Testis (tissue), 2 donors: ENCODE results near the gene RPS21.

Source experiments
- CTCF ChIP-seq, 3 experiments: fragments of 450-650 bp in 2 of 3; fragments of 200-600 bp in 1 of 3; sonication (generic) in 1 of 3; IDR thresholded peaks; one replicate each; pipeline ENCODE4 v1.5.1; 2016 to 2019; ENCODE audit warnings: antibody characterized with exemption in 3 of 3, mild to moderate bottlenecking in 2 of 3, moderate library complexity in 1 of 3
- POLR2A ChIP-seq: fragments of 450-650 bp; IDR thresholded peaks from one replicate; pipeline ENCODE4 v1.6.1; 2017; ENCODE audit warnings: antibody characterized with exemption, mild to moderate bottlenecking, moderate library complexity

- TF ChIP-seq CTCF (IDR thresholded peaks at IDR 0.05) (no peak), POLR2A (no peak)
Observed at GRCh38 chr20:62428002-62428372, 41.1 kb downstream of the RPS21 start.
